OCI-LY7 (cell line): ENCODE measurements around the gene GDA. TPM values are rescaled to one million over a fixed set of nuclear protein-coding genes. Genes with fewer than 3 reads are reported as not detected.

Source experiments
- BruUV-seq: library from RNA; stranded (reverse); fragments of 400-500 nt; replicated peaks from 2 replicates; lab custom pipeline; 2021; lab: Mats Ljungman, UMichigan
- CTCF ChIA-PET: fragments of 300-600 bp; sonication (Branson Sonifier 250); formaldehyde crosslinking; loops from one replicate; lab custom pipeline; 2022; ENCODE audit warnings: antibody characterized with exemption; ENCODE audit not compliant: unreplicated experiment; lab: Charles Lee
- POLR2A ChIA-PET: fragments of 300-600 bp; sonication (Branson Sonifier 250); formaldehyde crosslinking; loops from one replicate; lab custom pipeline; 2022; ENCODE audit warnings: antibody characterized with exemption; lab: Charles Lee
- DNase-seq: peaks from one replicate; pipeline ENCODE4 v3.0.0-alpha.2; 2015; ENCODE audit warnings: low spot score
- H2AFZ ChIP-seq: fragments of 200-600 bp; sonication (generic), shearing (Covaris generic); 2 replicates; pipeline ENCODE4 v1.6.1; 2014; ENCODE audit warnings: mild to moderate bottlenecking, antibody characterized with exemption, low read length, moderate library complexity
- H3K27ac ChIP-seq: fragments of 200-600 bp; sonication (generic); 2 replicates; pipeline ENCODE4 v1.5.1; 2014; ENCODE audit warnings: mixed run types, low read depth, mild to moderate bottlenecking, moderate library complexity, low read length, inconsistent platforms; ENCODE audit not compliant: poor library complexity, severe bottlenecking
- H3K36me3 ChIP-seq: fragments of 200-600 bp; sonication (generic); 2 replicates; pipeline ENCODE4 v1.6.1; 2014; ENCODE audit warnings: mild to moderate bottlenecking, antibody characterized with exemption, low read length, moderate library complexity, mixed read lengths; ENCODE audit not compliant: insufficient read depth
- H3K4me1 ChIP-seq: fragments of 200-600 bp; sonication (generic); 2 replicates; pipeline ENCODE4 v1.5.1; 2014; ENCODE audit warnings: mild to moderate bottlenecking, low read length; ENCODE audit not compliant: insufficient read depth, poor library complexity, severe bottlenecking
- H3K4me2 ChIP-seq: fragments of 200-600 bp; sonication (generic); 2 replicates; pipeline ENCODE4 v1.6.1; 2014; ENCODE audit warnings: mild to moderate bottlenecking, low read length
- H3K4me3 ChIP-seq: fragments of 200-600 bp; sonication (generic); 2 replicates; pipeline ENCODE4 v1.5.1; 2014; ENCODE audit warnings: mild to moderate bottlenecking, low read depth, low read length; ENCODE audit not compliant: poor library complexity, severe bottlenecking
- H3K79me2 ChIP-seq: fragments of 200-600 bp; sonication (generic); 2 replicates; pipeline ENCODE4 v1.6.1; 2016; ENCODE audit warnings: low read depth, mild to moderate bottlenecking, low read length, moderate library complexity, mixed read lengths; ENCODE audit not compliant: insufficient read depth
- H3K9me2 ChIP-seq: fragments of 200-600 bp; sonication (generic); 2 replicates; pipeline ENCODE4 v1.6.1; 2016; ENCODE audit warnings: mild to moderate bottlenecking, low read length, mixed read lengths; ENCODE audit not compliant: insufficient read depth
- H3K9me3 ChIP-seq: fragments of 200-600 bp; sonication (generic); 2 replicates; pipeline ENCODE4 v1.6.1; 2014; ENCODE audit warnings: mild to moderate bottlenecking, mixed run types, low read length, mixed read lengths
- H4K20me1 ChIP-seq: fragments of 200-600 bp; sonication (generic); 2 replicates; pipeline ENCODE4 v1.6.1; 2014; ENCODE audit warnings: mild to moderate bottlenecking, antibody characterized with exemption, low read length, moderate library complexity, mixed read lengths; ENCODE audit not compliant: insufficient read depth
- CTCF ChIP-seq: fragments of 200-600 bp; sonication (generic); conservative IDR thresholded peaks from 2 replicates; pipeline ENCODE4 v1.5.1; 2014; ENCODE audit warnings: mild to moderate bottlenecking, antibody characterized with exemption, low read length, moderate library complexity, mixed read lengths
- EZH2phosphoT487 ChIP-seq: fragments of 200-600 bp; sonication (generic); IDR thresholded peaks from 2 replicates; pipeline ENCODE4 v1.6.1; 2018; ENCODE audit warnings: low read depth, borderline replicate concordance, mild to moderate bottlenecking, mixed run types, antibody characterized with exemption, low read length, moderate library complexity, mixed read lengths
- intact Hi-C: fragments of 100-400 bp; cut with micrococcal nuclease; formaldehyde crosslinking; loops from one replicate; pipeline ENCODE4 v1.10.0; 2022; ENCODE audit not compliant: unreplicated experiment
- total RNA-seq, 2 experiments: library from RNA; depleted of rRNA in 1 of 2; stranded (reverse); fragments of >200 nt in 1 of 2; shearing (Covaris generic) in 1 of 2; gene quantifications; 2 replicates each; pipeline ENCODE4 v1.2.3, GENCODE V29; 2014 to 2022

GDA gene
- total RNA-seq, 2 experiments from 2014 or later, result not detected

- Histone ChIP-seq H3K4me3 (no peak overlapping the region), H3K4me2 (no peak overlapping the region), H2AFZ (no peak overlapping the region), H3K9me3 (no peaks in the 10 kb centered on the region), H3K4me1 (no peaks in the 10 kb centered on the region), H3K27ac (no peak overlapping the region), H3K36me3 (no peaks in the 10 kb centered on the region), H3K79me2 (no peaks in the 10 kb centered on the region), H4K20me1 (no peaks in the 10 kb centered on the region), H3K9me2 (no peaks in the 10 kb centered on the region)
- TF ChIP-seq CTCF (no peak), EZH2phosphoT487 (no peak)
- intact Hi-C loops, result no loop called here
- no TSS peak for BruUV-seq
- ChIA-PET CTCF (no interaction called here), POLR2A (no interaction called here)
- DNase-seq, result no peak
Measured at GRCh38 chr9:72220589-72220988, 71.3 kb downstream of the GDA start.

- CTCF ChIA-PET, result no interaction called here
Measured at GRCh38 chr9:72226146-72226812, 77.0 kb downstream of the GDA start.

More at GRCh38 chr9:72226146-72226812, 77.0 kb downstream of the GDA start:
- Histone ChIP-seq H3K9me2 (no peaks in the 10 kb centered on the region), H2AFZ (no peak overlapping the region), H3K4me3 (no peak overlapping the region), H4K20me1 (no peaks in the 10 kb centered on the region), H3K36me3 (no peaks in the 10 kb centered on the region), H3K79me2 (no peaks in the 10 kb centered on the region), H3K4me1 (no peaks in the 10 kb centered on the region), H3K4me2 (no peak overlapping the region), H3K27ac (no peak overlapping the region), H3K9me3 (no peaks in the 10 kb centered on the region)
- no peak for DNase-seq
- BruUV-seq, result no TSS peak
- intact Hi-C loops, result no loop called here
- TF ChIP-seq CTCF (no peak), EZH2phosphoT487 (no peak)
- POLR2A ChIA-PET, result no interaction called here
